K562 (cell line): ENCODE data around the gene KIF5A. TPM values are rescaled to one million over a fixed set of nuclear protein-coding genes. Genes with fewer than 3 reads are reported as not detected.

ENCODE experiments used
- HCFC1 ChIP-seq: IDR thresholded peaks from 2 replicates; pipeline ENCODE4 v1.6.1; 2012; ENCODE audit warnings: low read depth, low read length, improper control_type of control experiment
- HIVEP1 ChIP-seq: fragments of 250-450 bp; sonication (Bioruptor Pico); IDR thresholded peaks from 2 replicates; pipeline ENCODE4 v1.4.0; 2020; ENCODE audit warnings: mild to moderate bottlenecking
- PCBP1 ChIP-seq: fragments of 200-400 bp; formaldehyde crosslinking; IDR thresholded peaks from 2 replicates; pipeline ENCODE4 v1.6.1; 2018; ENCODE audit warnings: mild to moderate bottlenecking, low read depth, low read length; ENCODE audit not compliant: poor library complexity, severe bottlenecking
- SMARCC2 ChIP-seq: fragments of 450-650 bp; IDR thresholded peaks from 2 replicates; pipeline ENCODE4 v1.6.1; 2017; ENCODE audit warnings: antibody characterized with exemption, moderate library complexity, mild to moderate bottlenecking, low read depth
- TARDBP ChIP-seq: fragments of 450-650 bp; IDR thresholded peaks from 2 replicates; pipeline ENCODE4 v1.6.1; 2016
- TEAD4 ChIP-seq, 2 experiments: sonication (generic) in 1 of 2; formaldehyde crosslinking in 1 of 2; IDR thresholded peaks; 2 replicates each; pipeline versions ENCODE4 v1.6.1 to v1.8.0; 2012 to 2022; ENCODE audit warnings: borderline replicate concordance in 1 of 2, inconsistent platforms in 1 of 2, low read length in 1 of 2, mild to moderate bottlenecking in 1 of 2, missing genetic modification reagents in 1 of 2
- TRIM28 ChIP-seq: fragments of 450-650 bp; IDR thresholded peaks from 2 replicates; pipeline ENCODE4 v1.6.1; 2017
- ZNF12 ChIP-seq: sonication (generic); formaldehyde crosslinking; IDR thresholded peaks from 2 replicates; pipeline ENCODE4 v1.4.0; 2020; ENCODE audit warnings: mild to moderate bottlenecking, missing genetic modification reagents
- ZNF134 ChIP-seq: fragments of 250-450 bp; sonication (Bioruptor Pico); conservative IDR thresholded peaks from 2 replicates; pipeline ENCODE4 v1.4.0; 2020
- ZNF263 ChIP-seq: sonication (generic); formaldehyde crosslinking; IDR thresholded peaks from 2 replicates; pipeline ENCODE4 v1.8.0; 2022; ENCODE audit warnings: mild to moderate bottlenecking, missing genetic modification reagents, borderline replicate concordance
- ZNF785 ChIP-seq: fragments of 250-450 bp; sonication (Bioruptor Pico); IDR thresholded peaks from 2 replicates; pipeline ENCODE4 v1.4.0; 2020; ENCODE audit warnings: mild to moderate bottlenecking
- ZNF79 ChIP-seq: fragments of 250-450 bp; sonication (Bioruptor Pico); IDR thresholded peaks from 2 replicates; pipeline ENCODE4 v1.4.0; 2020; ENCODE audit warnings: low read depth, mild to moderate bottlenecking, moderate library complexity
- polyA plus RNA-seq, 8 experiments: library from polyadenylated mRNA; depleted of rRNA in 4 of 8; stranded (reverse) in 5 of 8; unstranded in 3 of 8; fragments of >200 nt; fragmentation: Nextera tagmentation in 2 of 8; fragmentation: Illumina TruSeq in 1 of 8; extraction: Ambion mirVana in 2 of 8; extraction: Trizol in 1 of 8; gene quantifications; 2 replicates each; pipeline versions ENCODE4 v1.2.1 to v1.2.3, GENCODE V29; 2011 to 2014; ENCODE audit warnings: inconsistent platforms in 1 of 8, missing spikeins in 1 of 8
- total RNA-seq, 7 experiments: library from RNA; depleted of rRNA in 6 of 7; stranded (reverse); fragments of >200 nt in 6 of 7; fragmentation: Illumina TruSeq in 2 of 7; extraction: Trizol in 2 of 7; gene quantifications; 2 replicates each; pipeline versions ENCODE4 v1.2.1 to v1.2.3, GENCODE V29; 2011 to 2021; ENCODE audit warnings: low replicate concordance in 1 of 7
- TF ChIP-seq, protein P1 (sequence below): fragments of 250-450 bp; sonication (Bioruptor Pico); IDR thresholded peaks from 2 replicates; pipeline ENCODE4 v1.8.0; 2022; ENCODE audit warnings: moderate library complexity, mild to moderate bottlenecking, inconsistent platforms
- TF ChIP-seq, protein P2 (sequence below): fragments of 450-650 bp; formaldehyde crosslinking; IDR thresholded peaks from 2 replicates; pipeline ENCODE4 v1.4.0; 2020; ENCODE audit warnings: mild to moderate bottlenecking, mixed read lengths
- TF ChIP-seq, protein P3 (sequence below): fragments of 250-450 bp; sonication (Bioruptor Pico); IDR thresholded peaks from 2 replicates; pipeline ENCODE4 v1.8.0; 2021; ENCODE audit warnings: moderate library complexity, mild to moderate bottlenecking, inconsistent platforms
- TF ChIP-seq, protein P4 (sequence below), 2 experiments: IDR thresholded peaks; 2 replicates each; pipeline ENCODE4 v1.6.1; 2011; ENCODE audit warnings: borderline replicate concordance in 1 of 2, control low read depth in 1 of 2, low read depth in 1 of 2, low read length in 1 of 2, mild to moderate bottlenecking in 1 of 2, mixed read lengths in 1 of 2, moderate library complexity in 1 of 2; ENCODE audit not compliant: insufficient read depth in 1 of 2, insufficient read length in 1 of 2, poor library complexity in 1 of 2, severe bottlenecking in 1 of 2; ENCODE audit errors: extremely low read depth in 1 of 2
- TF ChIP-seq, protein P5 (sequence below), 3 experiments: fragments of 200-800 bp in 1 of 3; fragments of 250-450 bp in 1 of 3; fragments of 450-650 bp in 1 of 3; sonication (Bioruptor Pico) in 1 of 3; sonication (Bioruptor generic) in 1 of 3; formaldehyde crosslinking in 1 of 3; IDR thresholded peaks; 2 replicates each; pipeline versions ENCODE4 v1.6.1 to v1.8.0; 2016 to 2022; ENCODE audit warnings: mild to moderate bottlenecking in 2 of 3, missing genetic modification characterization in 2 of 3, missing compliant biosample characterization in 1 of 3, moderate library complexity in 1 of 3
- TF ChIP-seq, protein P6 (sequence below): fragments of 450-650 bp; formaldehyde crosslinking; IDR thresholded peaks from 2 replicates; pipeline ENCODE4 v1.4.0; 2022; ENCODE audit warnings: mild to moderate bottlenecking, moderate library complexity

KIF5A gene
- total and polyA plus RNA-seq, 9 of the 15 experiments (the other 6 are each of a cell fraction or from before 2014, with no cell fraction given), result 3.4 to 17.7 (median 8.0) TPM

DNA sequence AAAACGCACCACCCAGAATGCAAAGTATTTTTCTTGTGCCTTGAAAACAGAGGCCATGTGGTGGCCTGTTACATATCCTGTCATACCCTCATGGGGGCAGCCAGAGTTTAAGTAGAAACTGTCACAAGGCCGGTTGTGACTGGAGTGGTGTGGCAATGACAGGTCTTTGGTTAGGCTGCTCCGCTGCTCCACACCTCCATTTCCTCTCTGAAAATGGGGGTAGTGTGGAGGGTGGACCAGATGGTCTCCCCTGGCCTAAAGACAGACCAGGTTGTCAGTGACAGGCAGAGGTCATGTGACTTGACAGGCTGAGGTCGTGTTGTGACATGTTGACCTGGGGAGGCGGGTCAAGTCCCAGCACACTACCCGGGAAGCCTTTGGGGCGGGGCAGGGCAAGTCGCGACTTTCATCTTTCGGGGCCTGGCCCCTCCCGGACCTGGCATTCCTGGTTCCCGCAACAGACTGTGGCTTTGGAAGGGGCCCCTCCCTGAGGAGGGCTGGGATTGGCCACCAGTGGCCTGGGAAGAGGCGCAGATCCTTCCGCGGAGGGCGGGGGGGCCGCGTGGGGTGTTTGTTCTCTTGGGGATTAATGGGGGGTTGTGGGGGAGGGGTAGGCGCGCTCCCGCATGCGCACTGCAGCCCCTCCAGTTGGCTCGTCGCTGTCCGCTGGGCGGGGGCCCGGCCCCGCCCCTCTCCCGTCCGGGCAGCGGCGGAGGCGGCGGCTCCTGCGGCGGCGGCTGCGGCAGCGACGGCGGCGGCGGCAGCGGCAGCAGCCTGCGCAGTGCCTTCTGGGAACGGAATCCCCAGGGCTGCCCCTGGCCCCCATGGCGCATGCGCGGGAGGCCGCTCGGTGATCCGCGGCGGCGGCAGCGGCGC, 27.6 kb upstream of the KIF5A start, which contains the start of gene MBD6 (continued):
- peak; percentile 12 for TF ChIP-seq TEAD4 (IDR thresholded peaks at IDR 0.05; ENCODE audit: low read length)
- no peak for TF ChIP-seq TEAD4 (CRISPR knock-in tag; IDR thresholded peaks at IDR 0.05; ENCODE audit: borderline replicate concordance)
- no peak for TF ChIP-seq SMARCC2
- TF ChIP-seq, protein P1, sequence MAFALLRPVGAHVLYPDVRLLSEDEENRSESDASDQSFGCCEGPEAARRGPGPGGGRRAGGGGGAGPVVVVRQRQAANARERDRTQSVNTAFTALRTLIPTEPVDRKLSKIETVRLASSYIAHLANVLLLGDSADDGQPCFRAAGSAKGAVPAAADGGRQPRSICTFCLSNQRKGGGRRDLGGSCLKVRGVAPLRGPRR (CRISPR knock-in tag), result no peak
- TF ChIP-seq, protein P2, sequence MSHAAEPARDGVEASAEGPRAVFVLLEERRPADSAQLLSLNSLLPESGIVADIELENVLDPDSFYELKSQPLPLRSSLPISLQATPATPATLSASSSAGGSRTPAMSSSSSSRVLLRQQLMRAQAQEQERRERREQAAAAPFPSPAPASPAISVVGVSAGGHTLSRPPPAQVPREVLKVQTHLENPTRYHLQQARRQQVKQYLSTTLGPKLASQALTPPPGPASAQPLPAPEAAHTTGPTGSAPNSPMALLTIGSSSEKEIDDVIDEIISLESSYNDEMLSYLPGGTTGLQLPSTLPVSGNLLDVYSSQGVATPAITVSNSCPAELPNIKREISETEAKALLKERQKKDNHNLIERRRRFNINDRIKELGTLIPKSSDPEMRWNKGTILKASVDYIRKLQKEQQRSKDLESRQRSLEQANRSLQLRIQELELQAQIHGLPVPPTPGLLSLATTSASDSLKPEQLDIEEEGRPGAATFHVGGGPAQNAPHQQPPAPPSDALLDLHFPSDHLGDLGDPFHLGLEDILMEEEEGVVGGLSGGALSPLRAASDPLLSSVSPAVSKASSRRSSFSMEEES (CRISPR knock-in tag), result peak; percentile 99
- TF ChIP-seq ZNF12 (CRISPR knock-in tag), result no peak
- TF ChIP-seq HIVEP1 (CRISPR knock-in tag), result peak; percentile 91
- peak; percentile 44 for TF ChIP-seq ZNF134 (CRISPR knock-in tag)
- no peak for TF ChIP-seq TARDBP
- no peak for TF ChIP-seq ZNF785 (CRISPR knock-in tag)
- peak; percentile 8; the same call in 1 of the 2 replicates for TF ChIP-seq HCFC1
- peak; percentile 58; the same call in 1 of the 2 replicates for TF ChIP-seq TRIM28
- TF ChIP-seq, protein P3, sequence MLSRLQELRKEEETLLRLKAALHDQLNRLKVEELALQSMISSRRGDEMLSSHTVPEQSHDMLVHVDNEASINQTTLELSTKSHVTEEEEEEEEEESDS (CRISPR knock-in tag), result no peak
- no peak for TF ChIP-seq ZNF263
- no peak for TF ChIP-seq PCBP1
- TF ChIP-seq, protein P4, sequence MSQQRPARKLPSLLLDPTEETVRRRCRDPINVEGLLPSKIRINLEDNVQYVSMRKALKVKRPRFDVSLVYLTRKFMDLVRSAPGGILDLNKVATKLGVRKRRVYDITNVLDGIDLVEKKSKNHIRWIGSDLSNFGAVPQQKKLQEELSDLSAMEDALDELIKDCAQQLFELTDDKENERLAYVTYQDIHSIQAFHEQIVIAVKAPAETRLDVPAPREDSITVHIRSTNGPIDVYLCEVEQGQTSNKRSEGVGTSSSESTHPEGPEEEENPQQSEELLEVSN (IDR thresholded peaks at IDR 0.05; ENCODE audit: borderline replicate concordance in 1 of 2, extremely low read depth in 1 of 2, insufficient read depth in 1 of 2, insufficient read length in 1 of 2, low read depth in 1 of 2, low read length in 1 of 2, poor library complexity in 1 of 2, severe bottlenecking in 1 of 2), result peak; percentile 26 to 54
- TF ChIP-seq, protein P5, sequence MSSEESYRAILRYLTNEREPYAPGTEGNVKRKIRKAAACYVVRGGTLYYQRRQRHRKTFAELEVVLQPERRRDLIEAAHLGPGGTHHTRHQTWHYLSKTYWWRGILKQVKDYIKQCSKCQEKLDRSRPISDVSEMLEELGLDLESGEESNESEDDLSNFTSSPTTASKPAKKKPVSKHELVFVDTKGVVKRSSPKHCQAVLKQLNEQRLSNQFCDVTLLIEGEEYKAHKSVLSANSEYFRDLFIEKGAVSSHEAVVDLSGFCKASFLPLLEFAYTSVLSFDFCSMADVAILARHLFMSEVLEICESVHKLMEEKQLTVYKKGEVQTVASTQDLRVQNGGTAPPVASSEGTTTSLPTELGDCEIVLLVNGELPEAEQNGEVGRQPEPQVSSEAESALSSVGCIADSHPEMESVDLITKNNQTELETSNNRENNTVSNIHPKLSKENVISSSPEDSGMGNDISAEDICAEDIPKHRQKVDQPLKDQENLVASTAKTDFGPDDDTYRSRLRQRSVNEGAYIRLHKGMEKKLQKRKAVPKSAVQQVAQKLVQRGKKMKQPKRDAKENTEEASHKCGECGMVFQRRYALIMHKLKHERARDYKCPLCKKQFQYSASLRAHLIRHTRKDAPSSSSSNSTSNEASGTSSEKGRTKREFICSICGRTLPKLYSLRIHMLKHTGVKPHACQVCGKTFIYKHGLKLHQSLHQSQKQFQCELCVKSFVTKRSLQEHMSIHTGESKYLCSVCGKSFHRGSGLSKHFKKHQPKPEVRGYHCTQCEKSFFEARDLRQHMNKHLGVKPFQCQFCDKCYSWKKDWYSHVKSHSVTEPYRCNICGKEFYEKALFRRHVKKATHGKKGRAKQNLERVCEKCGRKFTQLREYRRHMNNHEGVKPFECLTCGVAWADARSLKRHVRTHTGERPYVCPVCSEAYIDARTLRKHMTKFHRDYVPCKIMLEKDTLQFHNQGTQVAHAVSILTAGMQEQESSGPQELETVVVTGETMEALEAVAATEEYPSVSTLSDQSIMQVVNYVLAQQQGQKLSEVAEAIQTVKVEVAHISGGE (CRISPR knock-in tag; IDR thresholded peaks at IDR 0.05), result peak in 1 of 3 experiments; percentile 67; a peak in 2 of 6 replicates
- TF ChIP-seq, protein P6, sequence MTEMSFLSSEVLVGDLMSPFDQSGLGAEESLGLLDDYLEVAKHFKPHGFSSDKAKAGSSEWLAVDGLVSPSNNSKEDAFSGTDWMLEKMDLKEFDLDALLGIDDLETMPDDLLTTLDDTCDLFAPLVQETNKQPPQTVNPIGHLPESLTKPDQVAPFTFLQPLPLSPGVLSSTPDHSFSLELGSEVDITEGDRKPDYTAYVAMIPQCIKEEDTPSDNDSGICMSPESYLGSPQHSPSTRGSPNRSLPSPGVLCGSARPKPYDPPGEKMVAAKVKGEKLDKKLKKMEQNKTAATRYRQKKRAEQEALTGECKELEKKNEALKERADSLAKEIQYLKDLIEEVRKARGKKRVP (CRISPR knock-in tag), result peak; percentile 53; the same call in 1 of the 2 replicates
- TF ChIP-seq ZNF79 (CRISPR knock-in tag), result no peak
